ENCODE measurements around the gene TNNT2. TPM values are rescaled to one million over a fixed set of nuclear protein-coding genes. Genes with fewer than 3 reads are reported as not detected.
A peak's percentile ranks its signal among the peaks of the same experiment; 100 is the strongest.

Gene TNNT2
- total and polyA plus RNA-seq, 2 of the 13 experiments (the other 11 are each of a cell fraction or from before 2014, with no cell fraction given): 0.20 to 0.63 TPM

- TF ChIP-seq SNAPC4 (CRISPR knock-in tag; IDR thresholded peaks at IDR 0.05): no peak
- 0 out of 2 replicates have a peak, but pooled peaks have one; percentile 32 for TF ChIP-seq ZNF430 (CRISPR knock-in tag; IDR thresholded peaks at IDR 0.05)
- no peak for TF ChIP-seq E2F5 (CRISPR knock-in tag; conservative IDR thresholded peaks at IDR 0.05)
- TF ChIP-seq ZBTB43 (CRISPR knock-in tag; conservative IDR thresholded peaks at IDR 0.05): no peak
- 0 out of 2 replicates have a peak, but pooled peaks have one; percentile 54 for TF ChIP-seq ZNF713 (CRISPR knock-in tag; IDR thresholded peaks at IDR 0.05)
- peak; percentile 82 for TF ChIP-seq ZNF143 (CRISPR knock-in tag; IDR thresholded peaks at IDR 0.05)
- TF ChIP-seq PHF5A (CRISPR knock-in tag; IDR thresholded peaks at IDR 0.05; ENCODE audit: low read depth, unreplicated experiment): peak; percentile 84
- TF ChIP-seq PHF21A (CRISPR knock-in tag; IDR thresholded peaks at IDR 0.05): peak; percentile 62
- TF ChIP-seq ZMYM3 (CRISPR knock-in tag; IDR thresholded peaks at IDR 0.05): peak; percentile 10; the same call in 1 of the 2 replicates
- no peak for TF ChIP-seq NRL (CRISPR knock-in tag; IDR thresholded peaks at IDR 0.05; ENCODE audit: borderline replicate concordance)
- peak; percentile 70 for TF ChIP-seq POLR2AphosphoS5 (IDR thresholded peaks at IDR 0.05; ENCODE audit: low read depth, low read length)
- TF ChIP-seq BRD4 (CRISPR knock-in tag; IDR thresholded peaks at IDR 0.05): peak; percentile 59
- peak; percentile 94 for TF ChIP-seq HNRNPUL1 (IDR thresholded peaks at IDR 0.05; ENCODE audit: low read depth, low read length)
- no peak for TF ChIP-seq ATF5 (CRISPR knock-in tag; IDR thresholded peaks at IDR 0.05; ENCODE audit: low read depth)
- TF ChIP-seq ARID5B (CRISPR knock-in tag; IDR thresholded peaks at IDR 0.05): peak; percentile 64
- TF ChIP-seq ZNF660 (CRISPR knock-in tag; IDR thresholded peaks at IDR 0.05; ENCODE audit: borderline replicate concordance, low read depth): no peak
- peak; percentile 72; the same call in 1 of the 2 replicates for TF ChIP-seq JUN (CRISPR knock-in tag; IDR thresholded peaks at IDR 0.05)
- TF ChIP-seq SPEN (CRISPR knock-in tag; IDR thresholded peaks at IDR 0.05; ENCODE audit: low read depth): peak; percentile 62; the same call in 1 of the 2 replicates
- TF ChIP-seq ATF7 (IDR thresholded peaks at IDR 0.05): no peak
- no peak for TF ChIP-seq ATF7 (CRISPR knock-in tag; IDR thresholded peaks at IDR 0.05)
Measured at GRCh38 chr1:201405484-201405831, 28.0 kb upstream of the TNNT2 start (continued).
